WTC11 (cell line): Measurements from ENCODE around the gene C4orf50. TPM values are rescaled to one million over a fixed set of nuclear protein-coding genes. Genes with fewer than 3 reads are reported as not detected.

Experiments used
- ATAC-seq: fragments of 200-7000 bp; cut with Tn5 transposase; 2 replicates; pipeline ENCODE4 v1.10.0; 2021; ENCODE audit warnings: mild to moderate bottlenecking, moderate library complexity
- CTCF ChIA-PET: fragments of 300-600 bp; sonication (Branson Sonifier 250); formaldehyde crosslinking; loops from one replicate; lab custom pipeline; 2021; ENCODE audit warnings: antibody characterized with exemption; lab: Charles Lee
- POLR2A ChIA-PET: fragments of 350-600 bp; sonication (Branson Sonifier 250); formaldehyde crosslinking; loops from one replicate; lab custom pipeline; 2021; ENCODE audit warnings: antibody characterized with exemption; lab: Charles Lee
- DNase-seq: peaks from one replicate; pipeline ENCODE4 v3.0.0; 2021; ENCODE audit warnings: low spot score
- H3K27ac Mint-ChIP-seq: 2 replicates; pipeline ENCODE4 v1.8.0; 2021; ENCODE audit warnings: mixed read lengths
- H3K27me3 Mint-ChIP-seq: 2 replicates; pipeline ENCODE4 v1.8.0; 2021; ENCODE audit warnings: low read depth, mild to moderate bottlenecking, moderate library complexity, mixed read lengths
- H3K36me3 Mint-ChIP-seq: 2 replicates; pipeline ENCODE4 v1.8.0; 2021; ENCODE audit warnings: mixed read lengths
- H3K4me1 Mint-ChIP-seq: 2 replicates; pipeline ENCODE4 v1.8.0; 2022; ENCODE audit warnings: mixed read lengths
- H3K4me3 Mint-ChIP-seq: 2 replicates; pipeline ENCODE4 v1.8.0; 2021; ENCODE audit warnings: mild to moderate bottlenecking, moderate library complexity, mixed read lengths
- H3K9me3 Mint-ChIP-seq: 2 replicates; pipeline ENCODE4 v1.8.0; 2021; ENCODE audit warnings: mixed read lengths
- ATF2 ChIP-seq: sonication (generic); formaldehyde crosslinking; IDR thresholded peaks from 2 replicates; pipeline ENCODE4 v1.8.1; 2022; ENCODE audit warnings: low read depth, missing genetic modification reagents, borderline replicate concordance
- ATF3 ChIP-seq: sonication (generic); formaldehyde crosslinking; conservative IDR thresholded peaks from 2 replicates; pipeline ENCODE4 v1.8.1; 2022; ENCODE audit warnings: mild to moderate bottlenecking, missing genetic modification reagents
- E2F4 ChIP-seq: sonication (generic); formaldehyde crosslinking; IDR thresholded peaks from 2 replicates; pipeline ENCODE4 v1.8.1; 2022; ENCODE audit warnings: low read depth, mild to moderate bottlenecking, moderate library complexity, missing genetic modification reagents, borderline replicate concordance
- ELF4 ChIP-seq: sonication (generic); formaldehyde crosslinking; IDR thresholded peaks from 2 replicates; pipeline ENCODE4 v1.8.1; 2022; ENCODE audit warnings: low read depth, mild to moderate bottlenecking, moderate library complexity, missing genetic modification reagents
- ESRRA ChIP-seq: sonication (generic); formaldehyde crosslinking; IDR thresholded peaks from 2 replicates; pipeline ENCODE4 v1.8.1; 2022; ENCODE audit warnings: mild to moderate bottlenecking, missing genetic modification reagents, borderline replicate concordance
- ETV6 ChIP-seq: sonication (generic); formaldehyde crosslinking; IDR thresholded peaks from 2 replicates; pipeline ENCODE4 v1.8.1; 2022; ENCODE audit warnings: mild to moderate bottlenecking, missing genetic modification reagents
- FOXP4 ChIP-seq: sonication (generic); formaldehyde crosslinking; IDR thresholded peaks from 2 replicates; pipeline ENCODE4 v1.8.0; 2022; ENCODE audit warnings: mild to moderate bottlenecking, missing genetic modification reagents
- HMGXB4 ChIP-seq: sonication (generic); formaldehyde crosslinking; IDR thresholded peaks from 2 replicates; pipeline ENCODE4 v1.8.1; 2023; ENCODE audit warnings: mild to moderate bottlenecking, moderate library complexity, missing genetic modification reagents
- IRF2 ChIP-seq: sonication (generic); formaldehyde crosslinking; IDR thresholded peaks from 2 replicates; pipeline ENCODE4 v1.8.0; 2022; ENCODE audit warnings: low read depth, missing genetic modification reagents, borderline replicate concordance
- JAZF1 ChIP-seq: fragments of 250-450 bp; sonication (Bioruptor Pico); IDR thresholded peaks from 2 replicates; pipeline ENCODE4 v1.9.0; 2021; ENCODE audit warnings: moderate library complexity, mild to moderate bottlenecking, inconsistent platforms
- JUN ChIP-seq: sonication (generic); formaldehyde crosslinking; IDR thresholded peaks from 2 replicates; pipeline ENCODE4 v1.8.0; 2023; ENCODE audit warnings: mild to moderate bottlenecking, missing genetic modification reagents
- KAT7 ChIP-seq: sonication (generic); formaldehyde crosslinking; IDR thresholded peaks from 2 replicates; pipeline ENCODE4 v1.8.1; 2023; ENCODE audit warnings: missing genetic modification reagents, mild to moderate bottlenecking, borderline replicate concordance
- MAX ChIP-seq: sonication (generic); formaldehyde crosslinking; IDR thresholded peaks from 2 replicates; pipeline ENCODE4 v1.8.0; 2022; ENCODE audit warnings: mild to moderate bottlenecking, missing genetic modification reagents
- MYBL2 ChIP-seq: sonication (generic); formaldehyde crosslinking; IDR thresholded peaks from 2 replicates; pipeline ENCODE4 v1.8.1; 2023; ENCODE audit warnings: mild to moderate bottlenecking, moderate library complexity, missing genetic modification reagents
- NFYB ChIP-seq: sonication (generic); formaldehyde crosslinking; conservative IDR thresholded peaks from 2 replicates; pipeline ENCODE4 v1.8.0; 2022; ENCODE audit warnings: low read depth, missing genetic modification reagents
- NR1H2 ChIP-seq: sonication (generic); formaldehyde crosslinking; IDR thresholded peaks from 2 replicates; pipeline ENCODE4 v1.9.0; 2021; ENCODE audit warnings: mild to moderate bottlenecking, moderate library complexity, missing genetic modification reagents
- NR3C1 ChIP-seq: sonication (generic); formaldehyde crosslinking; conservative IDR thresholded peaks from 2 replicates; pipeline ENCODE4 v1.8.1; 2023; ENCODE audit warnings: low read depth, mild to moderate bottlenecking, missing genetic modification reagents
- RORB ChIP-seq: fragments of 250-450 bp; sonication (Bioruptor Pico); IDR thresholded peaks from 2 replicates; pipeline ENCODE4 v1.9.0; 2021; ENCODE audit warnings: mild to moderate bottlenecking
- SMAD3 ChIP-seq: sonication (generic); formaldehyde crosslinking; IDR thresholded peaks from 2 replicates; pipeline ENCODE4 v1.8.0; 2022; ENCODE audit warnings: missing genetic modification reagents, mild to moderate bottlenecking, borderline replicate concordance
- SMAD4 ChIP-seq: sonication (generic); formaldehyde crosslinking; IDR thresholded peaks from 2 replicates; pipeline ENCODE4 v1.8.0; 2022; ENCODE audit warnings: mild to moderate bottlenecking, missing genetic modification reagents
- SOX15 ChIP-seq: fragments of 250-450 bp; sonication (Bioruptor Pico); IDR thresholded peaks from 2 replicates; pipeline ENCODE4 v1.9.0; 2021; ENCODE audit warnings: mild to moderate bottlenecking
- TCF7 ChIP-seq: sonication (generic); formaldehyde crosslinking; IDR thresholded peaks from 2 replicates; pipeline ENCODE4 v1.8.0; 2022; ENCODE audit warnings: mild to moderate bottlenecking, low read depth, missing genetic modification reagents, moderate library complexity
- USF2 ChIP-seq: sonication (generic); formaldehyde crosslinking; IDR thresholded peaks from 2 replicates; pipeline ENCODE4 v1.8.1; 2023; ENCODE audit warnings: mild to moderate bottlenecking, missing genetic modification reagents, moderate library complexity
- ZBTB21 ChIP-seq: sonication (generic); formaldehyde crosslinking; IDR thresholded peaks from 2 replicates; pipeline ENCODE4 v1.8.1; 2023; ENCODE audit warnings: mild to moderate bottlenecking, missing genetic modification reagents, borderline replicate concordance
- ZNF396 ChIP-seq: fragments of 250-450 bp; sonication (Bioruptor Pico); IDR thresholded peaks from 2 replicates; pipeline ENCODE4 v1.8.0; 2021; ENCODE audit warnings: mild to moderate bottlenecking, moderate library complexity, borderline replicate concordance
- ZSCAN18 ChIP-seq: fragments of 250-450 bp; sonication (Bioruptor Pico); IDR thresholded peaks from 2 replicates; pipeline ENCODE4 v2.1.2; 2022; ENCODE audit warnings: mild to moderate bottlenecking, moderate library complexity
- total RNA-seq: library from RNA; stranded (reverse); gene quantifications from 3 replicates; pipeline ENCODE4 v1.2.3, GENCODE V29; 2021

The C4orf50 gene
- total RNA-seq, 1 experiment from 2014 or later: 0.17 TPM

GRCh38 chr4:5962416-5962815 lies 55.8 kb downstream of the C4orf50 start:
- CTCF ChIA-PET: interaction anchor here (0.8 to 2.1 kb wide), 8 partner anchors 8 to 141 kb away, joined by 3 to 13 read pairs (median 8); partner anchors contain the start of gene CRMP1
- Mint-ChIP-seq H3K36me3 (no peaks in the 10 kb centered on the region), H3K4me1 (peaks cover 5% of the 10 kb centered on the region), H3K9me3 (no peaks in the 10 kb centered on the region), H3K27me3 (peaks cover 30% of the 10 kb centered on the region), H3K27ac (no peak overlapping the region), H3K4me3 (no peak overlapping the region)
- TF ChIP-seq ETV6 (CRISPR knock-in tag): no peak
- TF ChIP-seq TCF7 (CRISPR knock-in tag): no peak
- no peak for TF ChIP-seq IRF2
- no peak for TF ChIP-seq MYBL2
- no peak for TF ChIP-seq E2F4 (CRISPR knock-in tag)
- TF ChIP-seq FOXP4 (CRISPR knock-in tag): no peak
- TF ChIP-seq ZSCAN18 (CRISPR knock-in tag): no peak
- no peak for TF ChIP-seq NR1H2
- POLR2A ChIA-PET: no interaction called here
- ATAC-seq (no peak), DNase-seq (no peak)

- ChIA-PET CTCF (interaction anchor here (0.9 kb wide), 1 partner anchor 38 kb away, joined by 3 read pairs; no protein-coding TSS in a partner anchor), POLR2A (no interaction called here)
- Mint-ChIP-seq H3K27ac (no peak overlapping the region; the same call in 1 of the 2 replicates), H3K27me3 (peaks cover 36% of the 10 kb centered on the region), H3K4me3 (no peak overlapping the region), H3K36me3 (no peaks in the 10 kb centered on the region), H3K4me1 (peaks cover 24% of the 10 kb centered on the region), H3K9me3 (no peaks in the 10 kb centered on the region)
- ATAC-seq (no peak), DNase-seq (no peak)
- TF ChIP-seq SMAD4 (CRISPR knock-in tag) (no peak), JUN (no peak), ATF3 (no peak), NR3C1 (no peak), KAT7 (CRISPR knock-in tag) (no peak), ESRRA (CRISPR knock-in tag) (no peak), RORB (CRISPR knock-in tag) (no peak), HMGXB4 (CRISPR knock-in tag) (no peak), NFYB (no peak), JAZF1 (CRISPR knock-in tag) (no peak), SMAD3 (CRISPR knock-in tag) (no peak), ATF2 (no peak), MAX (CRISPR knock-in tag) (no peak), SOX15 (CRISPR knock-in tag) (no peak), ZNF396 (no peak), ELF4 (CRISPR knock-in tag) (no peak), MYBL2 (no peak), ZBTB21 (no peak), USF2 (CRISPR knock-in tag) (no peak)
These were observed 57.9 kb downstream of the C4orf50 start for GRCh38 chr4:5960252-5960880.
